HG03025 (cell line): ENCODE measurements around the gene ANO7.

Experiments used
- ATAC-seq: cut with Tn5 transposase; IDR thresholded peaks from one replicate; pipeline ENCODE4 v1.9.1; 2021; ENCODE audit warnings: mild to moderate bottlenecking, moderate library complexity; ENCODE audit not compliant: unreplicated experiment, low FRiP score

The ANO7 gene

GRCh38 chr2:241207151-241207550 is 18.7 kb downstream of the ANO7 start:
- no peak for ATAC-seq

- ATAC-seq, result no peak
Observed at GRCh38 chr2:241207641-241208040, 19.2 kb downstream of the ANO7 start.

DNA sequence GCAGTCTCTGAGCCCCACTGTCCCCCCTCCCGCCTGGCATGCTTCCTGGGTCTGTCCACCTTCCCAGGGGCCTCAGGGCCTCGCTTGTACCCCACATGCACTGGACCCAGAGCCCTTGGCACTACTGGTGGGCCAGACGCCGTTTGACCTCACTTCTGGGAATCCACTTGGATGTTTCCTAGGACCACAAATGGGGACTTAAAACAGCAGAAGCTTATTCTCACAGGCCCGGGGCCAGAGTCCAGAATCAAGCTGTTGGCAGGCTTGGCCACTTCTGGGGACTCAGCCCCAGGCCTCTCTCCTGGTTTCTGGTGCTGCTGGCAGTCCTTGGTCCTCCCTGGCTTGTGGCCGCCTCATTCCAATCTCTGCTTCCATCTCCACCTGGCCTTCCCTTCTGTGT is 19.6 kb downstream of the ANO7 start:
- no peak for ATAC-seq

DNA sequence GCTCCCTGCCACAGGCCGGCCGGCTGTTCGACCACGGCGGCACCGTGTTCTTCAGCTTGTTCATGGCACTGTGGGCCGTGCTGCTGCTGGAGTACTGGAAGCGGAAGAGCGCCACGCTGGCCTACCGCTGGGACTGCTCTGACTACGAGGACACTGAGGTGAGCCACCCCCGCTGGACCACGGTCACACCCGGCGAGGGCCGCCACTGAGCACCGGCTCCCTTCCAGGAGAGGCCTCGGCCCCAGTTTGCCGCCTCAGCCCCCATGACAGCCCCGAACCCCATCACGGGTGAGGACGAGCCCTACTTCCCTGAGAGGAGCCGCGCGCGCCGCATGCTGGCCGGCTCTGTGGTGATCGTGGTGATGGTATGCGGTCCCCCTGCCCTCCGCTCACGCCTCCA is 20.8 kb downstream of the ANO7 start:
- ATAC-seq, result no peak

DNA sequence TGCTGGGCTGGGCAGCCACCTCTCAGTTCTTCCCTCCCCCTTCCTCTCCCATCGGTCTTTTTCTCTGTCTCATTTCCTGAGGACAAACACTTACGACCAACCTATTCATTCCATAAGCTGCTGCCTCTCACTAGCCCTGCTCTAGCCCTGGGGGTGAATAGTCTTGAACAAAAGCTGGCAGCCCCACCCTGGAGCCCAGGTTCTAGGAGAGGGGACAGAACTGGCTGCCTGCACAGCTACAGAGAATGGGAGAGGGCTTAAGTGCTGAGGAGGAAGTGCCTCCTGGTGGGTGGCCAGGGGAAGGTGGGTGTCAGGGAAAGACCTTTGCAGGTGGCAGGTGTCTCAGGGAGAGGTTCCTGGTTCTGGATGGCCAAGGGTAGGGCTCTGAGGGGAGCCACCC is 22.8 kb downstream of the ANO7 start:
- ATAC-seq, result no peak

- ATAC-seq, result no peak
Observed at GRCh38 chr2:241213041-241213440, 24.6 kb downstream of the ANO7 start.

- ATAC-seq, result no peak
Observed at GRCh38 chr2:241213567-241213966, 25.1 kb downstream of the ANO7 start.

DNA sequence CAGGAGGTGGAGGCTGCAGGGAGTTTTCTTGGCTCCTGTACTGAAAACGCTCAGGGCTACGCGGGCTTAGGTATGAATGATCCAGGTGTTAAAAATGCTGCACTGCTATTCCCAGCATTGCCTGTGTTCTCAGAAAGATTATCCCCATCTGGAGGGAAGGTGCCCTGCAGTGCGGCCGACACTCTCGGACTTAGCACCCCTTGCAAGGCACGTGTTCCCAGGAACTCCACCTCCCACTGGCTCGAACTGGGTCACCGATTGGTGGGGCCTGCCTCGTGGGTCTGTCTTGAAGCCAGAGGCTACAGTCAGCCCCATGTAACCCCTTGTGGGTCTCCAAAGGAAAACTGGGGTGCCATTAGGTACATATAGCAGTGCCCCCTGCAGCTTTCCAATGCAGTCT is 25.7 kb downstream of the ANO7 start:
- ATAC-seq, result no peak

GRCh38 chr2:241214766-241215165 is 26.3 kb downstream of the ANO7 start:
- ATAC-seq, result no peak

- ATAC-seq, result no peak
Observed at GRCh38 chr2:241215421-241215820, 26.9 kb downstream of the ANO7 start.

GRCh38 chr2:241216211-241216761 is 27.8 kb downstream of the ANO7 start:
- ATAC-seq, result no peak

DNA sequence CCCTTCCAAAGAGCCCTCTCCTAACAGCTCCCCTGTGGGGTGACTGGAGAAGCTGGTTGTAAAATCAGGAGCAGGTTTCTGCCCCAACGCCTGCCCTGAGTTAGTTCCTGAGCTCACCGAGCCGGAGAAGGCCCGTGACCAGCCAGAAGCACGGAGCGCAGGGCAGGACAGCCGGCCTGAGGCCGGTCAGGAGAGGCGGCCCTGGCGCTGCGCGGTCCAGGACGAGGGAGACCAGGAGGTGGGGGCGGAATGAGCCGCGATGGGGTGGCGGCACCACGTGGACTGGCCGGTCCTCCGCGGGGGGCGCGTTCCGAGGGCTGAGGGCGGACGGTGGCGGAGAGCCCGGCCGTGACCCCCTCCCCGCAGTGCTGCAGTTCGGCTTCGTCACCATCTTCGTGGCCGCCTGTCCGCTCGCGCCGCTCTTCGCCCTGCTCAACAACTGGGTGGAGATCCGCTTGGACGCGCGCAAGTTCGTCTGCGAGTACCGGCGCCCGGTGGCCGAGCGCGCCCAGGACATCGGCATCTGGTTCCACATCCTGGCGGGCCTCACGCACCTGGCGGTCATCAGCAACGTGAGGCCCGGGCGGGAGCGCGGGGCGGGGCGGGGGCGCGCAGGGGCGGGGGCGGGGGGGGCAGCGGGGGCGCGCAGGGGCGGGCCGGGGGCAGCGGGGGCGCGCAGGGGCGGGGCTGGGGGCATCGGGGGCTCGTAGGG is 29.0 kb downstream of the ANO7 start:
- no peak for ATAC-seq

- ATAC-seq, result no peak
Observed at GRCh38 chr2:241218131-241219029, 29.9 kb downstream of the ANO7 start.

- no peak for ATAC-seq
Observed at GRCh38 chr2:241219030-241219382, 30.5 kb downstream of the ANO7 start.

DNA sequence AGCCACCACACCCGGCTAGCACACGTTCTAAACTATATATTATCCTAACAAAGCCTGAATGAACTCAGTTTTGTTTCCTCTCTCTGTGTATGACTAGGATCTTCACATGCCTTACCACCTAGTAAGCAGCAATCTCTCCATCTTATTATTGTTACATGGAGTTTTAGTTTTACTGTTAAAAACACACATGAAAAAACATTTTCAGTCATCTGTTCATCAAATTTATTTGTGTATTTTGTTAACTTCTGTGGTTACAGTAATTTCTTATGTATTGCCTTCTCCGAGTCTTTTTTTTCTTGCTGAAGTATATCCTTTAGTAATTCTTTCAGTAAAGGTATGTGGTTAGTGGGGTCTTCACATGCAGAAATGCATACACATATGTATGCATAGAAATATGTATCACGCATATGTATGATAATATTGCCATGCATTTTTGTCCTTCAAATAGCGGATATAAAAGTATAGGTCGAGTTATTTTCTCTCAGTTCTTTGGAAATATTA is 31.4 kb downstream of the ANO7 start:
- ATAC-seq, result no peak

DNA sequence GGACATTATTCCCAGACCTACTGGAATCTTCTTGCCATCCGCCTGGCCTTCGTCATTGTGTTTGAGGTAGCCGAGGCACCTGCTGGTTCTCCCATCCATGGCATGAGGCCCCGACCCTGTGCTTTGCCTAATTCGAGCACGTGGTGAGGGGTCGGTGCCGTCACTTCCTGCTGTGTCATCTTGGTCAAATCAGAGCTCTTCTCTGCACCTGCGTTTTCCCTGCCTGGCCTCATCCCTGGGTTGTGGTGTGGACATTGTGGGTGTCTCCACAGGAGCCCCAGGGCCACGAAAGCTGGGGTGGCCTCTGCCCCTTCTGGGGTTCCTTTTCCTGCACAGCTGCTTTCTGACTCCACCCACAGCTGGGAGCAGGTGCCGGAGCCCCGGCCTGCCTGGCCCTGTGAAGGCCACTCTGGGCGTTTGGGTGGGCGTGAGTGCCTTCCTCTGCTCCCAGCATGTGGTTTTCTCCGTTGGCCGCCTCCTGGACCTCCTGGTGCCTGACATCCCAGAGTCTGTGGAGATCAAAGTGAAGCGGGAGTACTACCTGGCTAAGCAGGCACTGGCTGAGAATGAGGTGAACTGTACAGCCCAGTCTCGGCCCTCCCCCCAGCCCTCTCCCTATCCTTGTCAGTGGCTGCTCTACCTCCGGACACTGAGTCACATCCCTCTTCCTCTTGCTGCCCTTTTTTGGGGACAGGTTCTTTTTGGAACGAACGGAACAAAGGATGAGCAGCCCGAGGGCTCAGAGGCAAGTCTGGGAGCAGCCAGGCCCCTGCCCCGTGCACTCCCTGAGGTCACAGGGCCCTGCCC is 34.9 kb downstream of the ANO7 start:
- no peak for ATAC-seq

DNA sequence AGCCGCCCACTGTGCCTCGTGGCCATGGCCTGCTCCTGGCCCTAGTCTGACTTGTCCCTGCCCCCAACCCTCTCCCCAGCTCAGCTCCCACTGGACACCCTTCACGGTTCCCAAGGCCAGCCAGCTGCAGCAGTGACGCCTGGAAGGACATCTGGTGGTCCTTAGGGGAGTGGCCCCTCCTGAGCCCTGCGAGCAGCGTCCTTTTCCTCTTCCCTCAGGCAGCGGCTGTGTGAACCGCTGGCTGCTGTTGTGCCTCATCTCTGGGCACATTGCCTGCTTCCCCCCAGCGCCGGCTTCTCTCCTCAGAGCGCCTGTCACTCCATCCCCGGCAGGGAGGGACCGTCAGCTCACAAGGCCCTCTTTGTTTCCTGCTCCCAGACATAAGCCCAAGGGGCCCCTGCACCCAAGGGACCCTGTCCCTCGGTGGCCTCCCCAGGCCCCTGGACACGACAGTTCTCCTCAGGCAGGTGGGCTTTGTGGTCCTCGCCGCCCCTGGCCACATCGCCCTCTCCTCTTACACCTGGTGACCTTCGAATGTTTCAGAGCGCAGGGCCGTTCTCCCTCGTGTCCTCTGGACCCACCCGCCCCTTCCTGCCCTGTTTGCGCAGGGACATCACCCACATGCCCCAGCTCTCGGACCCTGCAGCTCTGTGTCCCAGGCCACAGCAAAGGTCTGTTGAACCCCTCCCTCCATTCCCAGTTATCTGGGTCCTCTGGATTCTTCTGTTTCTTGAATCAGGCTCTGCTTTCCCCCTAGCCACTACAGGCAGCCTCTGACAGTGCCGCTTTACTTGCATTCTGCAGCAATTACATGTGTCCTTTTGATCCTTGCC is 35.8 kb downstream of the ANO7 start:
- ATAC-seq, result no peak

DNA sequence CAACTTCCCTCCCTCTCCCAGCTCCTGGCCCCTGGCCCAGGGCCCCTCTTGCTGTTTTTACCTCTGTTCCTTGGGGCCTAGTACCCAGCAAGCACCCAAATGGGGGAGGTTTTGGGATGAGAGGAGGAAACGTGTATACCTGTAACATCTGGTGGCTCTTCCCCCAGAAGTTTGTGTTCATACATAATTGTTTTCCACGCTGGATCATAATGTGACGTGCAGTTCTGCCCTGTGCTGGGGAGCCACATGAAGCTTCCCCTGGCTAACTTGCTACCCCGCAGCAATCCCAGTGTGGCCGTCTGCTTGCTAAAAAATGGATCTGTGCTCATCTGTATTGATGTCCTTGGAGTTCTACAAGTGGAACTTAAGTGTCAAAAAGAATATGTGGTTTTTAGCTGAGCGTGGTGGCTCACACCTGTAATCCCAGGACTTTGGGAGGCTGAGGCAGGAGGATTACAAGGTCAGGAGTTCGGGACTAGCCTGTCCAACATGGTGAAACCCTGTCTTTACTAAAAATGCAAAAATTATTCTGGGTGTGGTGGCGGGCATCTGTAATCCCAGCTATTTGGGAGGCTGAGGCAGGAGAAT is 36.5 kb downstream of the ANO7 start:
- ATAC-seq, result no peak

DNA sequence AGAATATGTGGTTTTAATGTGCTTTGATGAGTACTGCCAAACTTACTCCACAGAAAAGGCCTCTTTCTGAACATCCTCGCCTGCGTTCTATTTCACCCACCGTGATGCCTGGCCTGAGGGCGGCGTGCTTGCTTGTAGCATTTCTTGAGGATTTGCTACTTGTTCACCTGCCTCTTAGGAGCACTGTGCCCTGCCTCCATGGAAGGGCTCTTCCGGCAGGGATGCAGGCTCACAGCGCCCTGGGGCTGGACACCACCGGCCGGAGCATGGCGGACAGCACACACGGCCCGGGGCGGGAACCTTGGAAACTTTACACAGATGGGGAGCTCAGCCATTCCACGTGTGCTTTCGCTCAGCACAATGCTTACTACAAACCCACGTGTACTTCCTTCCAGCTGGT is 37.1 kb downstream of the ANO7 start:
- ATAC-seq, result no peak
